K562 (cell line): ENCODE measurements around the gene AMBP. TPM values are rescaled to one million over a fixed set of nuclear protein-coding genes. Genes with fewer than 3 reads are reported as not detected.

ENCODE experiments used
- ATAC-seq: fragments of 200-7000 bp; cut with Tn5 transposase; 3 replicates; pipeline ENCODE4 v1.9.1; 2020; ENCODE audit warnings: moderate library complexity
- BruUV-seq: library from RNA; stranded (reverse); fragments of 400-500 nt; replicated peaks from 2 replicates; lab custom pipeline; 2021; lab: Mats Ljungman, UMichigan
- CTCF ChIA-PET: fragments of 300-600 bp; formaldehyde crosslinking; extraction: SDS; loops from one replicate; lab custom pipeline; 2021; ENCODE audit warnings: low intra/inter-chr PET ratio; lab: Yijun Ruan, JAX
- POLR2A ChIA-PET: fragments of 300-600, 350-650 bp; sonication (Branson Sonifier 250); formaldehyde crosslinking; extraction: SDS; loops from one replicate; lab custom pipeline; 2021; ENCODE audit warnings: antibody characterized with exemption, inconsistent platforms; lab: Yijun Ruan, JAX
- DNase-seq, 4 experiments: peaks; one replicate each; pipeline versions ENCODE4 v3.0.0 to v3.0.0-alpha.2; 2011 to 2018; ENCODE audit warnings: low spot score in 3 of 4, mixed read lengths in 3 of 4; ENCODE audit errors: extremely low read depth in 1 of 4
- FAIRE-seq: peaks from 2 replicates; lab custom pipeline; 2011; peaks lifted over from hg19 to GRCh38; lab: Jason Lieb, UNC
- H2AFZ ChIP-seq: 2 replicates; pipeline ENCODE4 v1.6.0; 2011; ENCODE audit warnings: low read depth, low read length, control low read depth, inconsistent platforms
- H3K27ac ChIP-seq: fragments of 200-600 bp; 3 replicates; pipeline ENCODE4 v1.8.0; 2011; ENCODE audit warnings: low read depth, mild to moderate bottlenecking, control low read depth, inconsistent platforms, low read length, moderate library complexity, mixed read lengths; ENCODE audit errors: extremely low read depth
- H3K27me3 ChIP-seq, 2 experiments: fragments of 300-600 bp in 1 of 2; 2 replicates in 1 of 2; 3 replicates in 1 of 2; pipeline versions ENCODE4 v1.6.0 to v1.8.0; 2011; ENCODE audit warnings: inconsistent platforms in 2 of 2, low read length in 2 of 2, mild to moderate bottlenecking in 1 of 2, mixed read lengths in 1 of 2, moderate library complexity in 1 of 2; ENCODE audit not compliant: control insufficient read depth in 2 of 2, insufficient read depth in 2 of 2
- H3K36me3 ChIP-seq: fragments of 300-600 bp; 3 replicates; pipeline ENCODE4 v1.8.0; 2011; ENCODE audit warnings: mild to moderate bottlenecking, low read length, inconsistent platforms; ENCODE audit not compliant: control insufficient read depth, insufficient read depth
- H3K4me1 ChIP-seq, 2 experiments: fragments of 200-600 bp in 1 of 2; replicated peaks in 1 of 2; 2 replicates in 1 of 2; 3 replicates in 1 of 2; pipeline versions ENCODE4 v1.5.1 to v1.8.0; 2011; ENCODE audit warnings: inconsistent platforms in 2 of 2, low read length in 2 of 2, mild to moderate bottlenecking in 1 of 2, mixed read lengths in 1 of 2, moderate library complexity in 1 of 2; ENCODE audit not compliant: control insufficient read depth in 2 of 2, insufficient read depth in 2 of 2
- H3K4me2 ChIP-seq: 2 replicates; pipeline ENCODE4 v1.6.1; 2011; ENCODE audit warnings: low read length, control low read depth, inconsistent platforms, mixed read lengths; ENCODE audit not compliant: insufficient read depth
- H3K4me3 ChIP-seq: fragments of 200-600 bp; sonication (generic), shearing (Covaris generic); 2 replicates; pipeline ENCODE4 v1.5.1; 2016; ENCODE audit warnings: control low read depth, inconsistent platforms
- H3K79me2 ChIP-seq: fragments of 200-600 bp; 3 replicates; pipeline ENCODE4 v1.8.0; 2011; ENCODE audit warnings: low read length, inconsistent platforms; ENCODE audit not compliant: control insufficient read depth, insufficient read depth
- H3K9ac ChIP-seq, 2 experiments: 2 replicates each; pipeline versions ENCODE4 v1.6.0 to v1.6.1; 2011; ENCODE audit warnings: low read depth in 2 of 2, low read length in 2 of 2, control low read depth in 1 of 2, inconsistent platforms in 1 of 2, mild to moderate bottlenecking in 1 of 2, mixed read lengths in 1 of 2; ENCODE audit not compliant: insufficient read depth in 1 of 2
- H3K9me1 ChIP-seq: one replicate; pipeline ENCODE4 v1.6.0; 2011; ENCODE audit warnings: inconsistent platforms, mild to moderate bottlenecking, low read length, moderate library complexity; ENCODE audit not compliant: control insufficient read depth, insufficient read depth
- H3K9me3 ChIP-seq: replicated peaks from 2 replicates; pipeline ENCODE4 v1.5.1; 2011; ENCODE audit warnings: low read depth, low read length, inconsistent platforms; ENCODE audit not compliant: control insufficient read depth, insufficient read depth
- H4K20me1 ChIP-seq: replicated peaks from 2 replicates; pipeline ENCODE4 v1.6.1; 2011; ENCODE audit warnings: low read length, inconsistent platforms, mixed read lengths; ENCODE audit not compliant: control insufficient read depth, insufficient read depth
- CBX2 ChIP-seq: fragments of 200-600 bp; sonication (generic); IDR thresholded peaks from one replicate; pipeline ENCODE4 v1.6.1; 2012; ENCODE audit warnings: mild to moderate bottlenecking, low read length, inconsistent platforms; ENCODE audit not compliant: insufficient read depth, poor library complexity, severe bottlenecking
- E2F3 ChIP-seq: fragments of 250-450 bp; sonication (Bioruptor Pico); IDR thresholded peaks from 2 replicates; pipeline ENCODE4 v1.4.0; 2020; ENCODE audit warnings: mild to moderate bottlenecking
- ETS2 ChIP-seq: IDR thresholded peaks from 2 replicates; pipeline ENCODE4 v1.6.1; 2016; ENCODE audit warnings: borderline replicate concordance, missing genetic modification characterization, mild to moderate bottlenecking, moderate library complexity, missing compliant biosample characterization; ENCODE audit not compliant: poor library complexity, severe bottlenecking
- IRF2 ChIP-seq: sonication (generic); formaldehyde crosslinking; IDR thresholded peaks from 2 replicates; pipeline ENCODE4 v1.8.1; 2022; ENCODE audit warnings: mild to moderate bottlenecking, missing genetic modification reagents
- MYBL2 ChIP-seq, 2 experiments: fragments of 450-650 bp in 1 of 2; sonication (generic) in 1 of 2; formaldehyde crosslinking in 1 of 2; IDR thresholded peaks; 2 replicates each; pipeline versions ENCODE4 v1.6.1 to v1.8.1; 2017 to 2022; ENCODE audit warnings: borderline replicate concordance in 1 of 2, inconsistent platforms in 1 of 2, low read depth in 1 of 2, mild to moderate bottlenecking in 1 of 2, missing genetic modification reagents in 1 of 2, moderate library complexity in 1 of 2
- NFIX ChIP-seq: fragments of 250-450 bp; sonication (Bioruptor Pico); IDR thresholded peaks from 2 replicates; pipeline ENCODE4 v1.4.0; 2020; ENCODE audit warnings: low read depth, mild to moderate bottlenecking, moderate library complexity
- WGBS: fragments of 100-300 bp; shearing (Covaris generic); methylation state at CpG from one replicate; pipeline ENCODE4 v1.1.6; 2016; ENCODE audit warnings: low coverage, mixed read lengths; ENCODE audit not compliant: insufficient coverage; ENCODE audit errors: missing lambda C conversion rate; 5-methylcytosine and 5-hydroxymethylcytosine counted together
- in situ Hi-C: fragments of 300-500 bp; cut with MboI; formaldehyde crosslinking; loops from 4 replicates; pipeline ENCODE4 v1.15.0; 2018; ENCODE audit warnings: inconsistent platforms, mixed read lengths
- intact Hi-C: fragments of 100-400 bp; cut with micrococcal nuclease; formaldehyde crosslinking; loops from 2 replicates; pipeline ENCODE4 v1.14.2; 2022
- polyA plus RNA-seq, 8 experiments: library from polyadenylated mRNA; depleted of rRNA in 4 of 8; stranded (reverse) in 5 of 8; unstranded in 3 of 8; fragments of >200 nt; fragmentation: Nextera tagmentation in 2 of 8; fragmentation: Illumina TruSeq in 1 of 8; extraction: Ambion mirVana in 2 of 8; extraction: Trizol in 1 of 8; gene quantifications; 2 replicates each; pipeline versions ENCODE4 v1.2.1 to v1.2.3, GENCODE V29; 2011 to 2014; ENCODE audit warnings: inconsistent platforms in 1 of 8, missing spikeins in 1 of 8
- total RNA-seq, 7 experiments: library from RNA; depleted of rRNA in 6 of 7; stranded (reverse); fragments of >200 nt in 6 of 7; fragmentation: Illumina TruSeq in 2 of 7; extraction: Trizol in 2 of 7; gene quantifications; 2 replicates each; pipeline versions ENCODE4 v1.2.1 to v1.2.3, GENCODE V29; 2011 to 2021; ENCODE audit warnings: low replicate concordance in 1 of 7
- TF ChIP-seq, protein P1 (sequence below): fragments of 450-650 bp; IDR thresholded peaks from one replicate; pipeline ENCODE4 v1.6.1; 2018; ENCODE audit warnings: mild to moderate bottlenecking, moderate library complexity; ENCODE audit not compliant: partially characterized antibody
- TF ChIP-seq, protein P2 (sequence below): sonication (generic); formaldehyde crosslinking; IDR thresholded peaks from 2 replicates; pipeline ENCODE4 v1.8.0; 2022; ENCODE audit warnings: mild to moderate bottlenecking, missing genetic modification reagents
- TF ChIP-seq, protein P3 (sequence below): sonication (generic); formaldehyde crosslinking; IDR thresholded peaks from 2 replicates; pipeline ENCODE4 v1.8.0; 2022; ENCODE audit warnings: mild to moderate bottlenecking, missing genetic modification reagents, borderline replicate concordance

Gene AMBP
- total and polyA plus RNA-seq, 9 of the 15 experiments (the other 6 are each of a cell fraction or from before 2014, with no cell fraction given): 1.3 TPM; not detected in 8

DNA sequence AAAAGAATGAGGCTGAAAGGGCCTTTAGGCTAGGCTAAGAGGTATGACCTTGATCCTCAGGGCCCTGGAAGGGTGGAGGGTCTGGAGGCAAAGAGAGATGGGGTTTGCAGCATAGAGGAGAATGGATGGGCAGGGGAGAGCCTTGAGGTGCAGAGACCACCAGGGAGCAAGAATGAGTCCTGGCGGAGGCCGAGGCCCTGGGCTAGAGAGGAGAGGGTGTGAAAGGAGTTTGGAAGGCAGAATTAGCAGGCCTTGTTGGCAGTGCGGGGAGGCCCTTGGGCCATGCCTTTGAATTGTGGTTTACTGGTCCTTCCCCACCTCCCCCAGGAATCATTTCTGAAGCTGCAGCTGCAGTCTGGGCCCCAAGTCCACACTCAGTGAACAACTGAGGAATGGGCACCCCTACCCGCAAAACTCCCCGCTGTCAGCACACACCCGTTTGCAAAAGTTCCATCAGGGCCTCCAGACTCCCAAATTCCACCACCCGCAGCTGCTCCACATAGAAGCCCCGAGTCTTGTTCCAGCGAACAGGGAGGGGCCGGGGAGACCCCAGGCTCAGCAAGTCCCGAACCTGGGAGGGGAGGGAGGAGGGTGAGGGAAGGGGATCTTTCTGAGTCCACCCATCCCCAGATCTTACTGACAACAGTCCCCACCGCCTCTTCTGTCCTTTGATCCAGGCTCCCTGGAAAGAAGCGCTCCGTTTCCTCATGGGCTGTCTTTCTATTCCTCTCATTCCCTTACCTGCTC is 18.9 kb upstream of the AMBP start:
- H3K4me2 ChIP-seq: no peak overlapping the region
- intact Hi-C loops (no loop called here), in situ Hi-C loops (no loop called here)
- no peaks in the 10 kb centered on the region for H3K79me2 ChIP-seq
- ATAC-seq (no peak), DNase-seq (no peak), FAIRE-seq (no peak)
- H3K9ac ChIP-seq: no peak overlapping the region
- H3K27me3 ChIP-seq: peaks cover 0 to 24% of the 10 kb centered on the region in 2 experiments; a peak in 2 of 5 replicates
- POLR2A ChIA-PET: no interaction called here
- no peaks in the 10 kb centered on the region for H3K36me3 ChIP-seq
- H2AFZ ChIP-seq: no peak overlapping the region
- H3K9me3 ChIP-seq: no peaks in the 10 kb centered on the region
- CTCF ChIA-PET: no interaction called here
- peaks cover 0 to 12% of the 10 kb centered on the region in 2 experiments; a peak in 2 of 5 replicates for H3K4me1 ChIP-seq
- no TSS peak for BruUV-seq
- no peak overlapping the region for H3K27ac ChIP-seq
- 34% methylated on average over 12 of the region's 14 CpGs for WGBS
- H4K20me1 ChIP-seq: no peaks in the 10 kb centered on the region; the same call in 1 of the 2 replicates
- TF ChIP-seq, protein P1, sequence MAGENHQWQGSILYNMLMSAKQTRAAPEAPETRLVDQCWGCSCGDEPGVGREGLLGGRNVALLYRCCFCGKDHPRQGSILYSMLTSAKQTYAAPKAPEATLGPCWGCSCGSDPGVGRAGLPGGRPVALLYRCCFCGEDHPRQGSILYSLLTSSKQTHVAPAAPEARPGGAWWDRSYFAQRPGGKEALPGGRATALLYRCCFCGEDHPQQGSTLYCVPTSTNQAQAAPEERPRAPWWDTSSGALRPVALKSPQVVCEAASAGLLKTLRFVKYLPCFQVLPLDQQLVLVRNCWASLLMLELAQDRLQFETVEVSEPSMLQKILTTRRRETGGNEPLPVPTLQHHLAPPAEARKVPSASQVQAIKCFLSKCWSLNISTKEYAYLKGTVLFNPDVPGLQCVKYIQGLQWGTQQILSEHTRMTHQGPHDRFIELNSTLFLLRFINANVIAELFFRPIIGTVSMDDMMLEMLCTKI: no peak
- TF ChIP-seq E2F3 (CRISPR knock-in tag): no peak
- no peak for TF ChIP-seq ETS2
- TF ChIP-seq IRF2 (CRISPR knock-in tag): no peak
- TF ChIP-seq, protein P2, sequence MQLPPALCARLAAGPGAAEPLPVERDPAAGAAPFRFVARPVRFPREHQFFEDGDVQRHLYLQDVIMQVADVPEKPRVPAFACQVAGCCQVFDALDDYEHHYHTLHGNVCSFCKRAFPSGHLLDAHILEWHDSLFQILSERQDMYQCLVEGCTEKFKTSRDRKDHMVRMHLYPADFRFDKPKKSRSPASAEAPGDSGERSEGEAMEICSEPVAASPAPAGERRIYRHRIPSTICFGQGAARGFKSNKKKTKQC (CRISPR knock-in tag): no peak
- TF ChIP-seq, protein P3, sequence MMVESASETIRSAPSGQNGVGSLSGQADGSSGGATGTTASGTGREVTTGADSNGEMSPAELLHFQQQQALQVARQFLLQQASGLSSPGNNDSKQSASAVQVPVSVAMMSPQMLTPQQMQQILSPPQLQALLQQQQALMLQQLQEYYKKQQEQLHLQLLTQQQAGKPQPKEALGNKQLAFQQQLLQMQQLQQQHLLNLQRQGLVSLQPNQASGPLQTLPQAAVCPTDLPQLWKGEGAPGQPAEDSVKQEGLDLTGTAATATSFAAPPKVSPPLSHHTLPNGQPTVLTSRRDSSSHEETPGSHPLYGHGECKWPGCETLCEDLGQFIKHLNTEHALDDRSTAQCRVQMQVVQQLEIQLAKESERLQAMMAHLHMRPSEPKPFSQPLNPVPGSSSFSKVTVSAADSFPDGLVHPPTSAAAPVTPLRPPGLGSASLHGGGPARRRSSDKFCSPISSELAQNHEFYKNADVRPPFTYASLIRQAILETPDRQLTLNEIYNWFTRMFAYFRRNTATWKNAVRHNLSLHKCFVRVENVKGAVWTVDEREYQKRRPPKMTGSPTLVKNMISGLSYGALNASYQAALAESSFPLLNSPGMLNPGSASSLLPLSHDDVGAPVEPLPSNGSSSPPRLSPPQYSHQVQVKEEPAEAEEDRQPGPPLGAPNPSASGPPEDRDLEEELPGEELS: no peak
- no peak for TF ChIP-seq CBX2
- TF ChIP-seq MYBL2 (IDR thresholded peaks at IDR 0.05; ENCODE audit: low read depth): no peak
- TF ChIP-seq MYBL2 (CRISPR knock-in tag; IDR thresholded peaks at IDR 0.05; ENCODE audit: borderline replicate concordance): no peak
- no peak for TF ChIP-seq NFIX (CRISPR knock-in tag)
- H3K9me1 ChIP-seq: no peaks in the 10 kb centered on the region
- H3K4me3 ChIP-seq: no peak overlapping the region
